ENCODE results near the gene SCTR.
A peak's percentile ranks its signal among the peaks of the same experiment; 100 is the strongest.

Gene SCTR

DNA sequence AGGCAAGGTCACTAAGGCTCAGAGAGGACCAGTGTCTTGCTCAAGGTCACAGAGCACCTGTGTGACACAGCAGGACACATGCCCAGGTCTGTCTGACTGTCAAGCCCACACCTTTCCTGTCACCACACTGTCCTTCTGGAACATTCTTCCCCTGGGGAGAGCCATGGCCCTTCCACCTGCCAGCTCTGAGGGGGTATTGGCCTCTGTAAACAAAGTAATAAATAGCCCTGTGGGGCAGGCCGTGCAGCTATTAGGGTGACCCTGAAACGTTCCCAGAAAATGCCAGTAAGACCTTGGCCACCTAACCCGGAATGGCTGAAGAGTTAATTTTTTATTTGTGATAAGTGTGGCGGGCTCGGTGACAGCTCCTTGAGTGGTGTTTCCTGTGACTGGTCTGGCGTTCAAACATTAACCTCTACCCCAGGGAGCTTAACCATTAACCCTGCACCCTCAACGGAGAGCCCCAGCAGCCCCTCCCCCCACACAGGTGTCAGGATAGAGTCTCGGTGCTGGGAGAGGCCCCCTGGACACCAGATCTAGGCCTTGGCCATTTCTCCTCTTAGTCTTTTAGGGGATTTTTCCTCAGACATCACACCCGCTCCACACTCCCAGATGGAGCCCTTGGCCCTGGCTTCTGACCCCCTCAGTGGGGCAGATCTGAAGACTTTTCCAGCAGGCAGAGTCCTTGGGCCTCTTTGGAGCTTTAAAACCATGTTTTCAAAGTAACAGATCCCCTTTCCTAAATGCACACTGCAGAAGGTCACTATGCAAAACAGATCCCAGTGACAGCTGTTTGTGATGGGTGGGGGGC lies 36.6 kb downstream of the SCTR start:
- DNase-seq (ENCODE audit: low spot score) = no peak

DNA sequence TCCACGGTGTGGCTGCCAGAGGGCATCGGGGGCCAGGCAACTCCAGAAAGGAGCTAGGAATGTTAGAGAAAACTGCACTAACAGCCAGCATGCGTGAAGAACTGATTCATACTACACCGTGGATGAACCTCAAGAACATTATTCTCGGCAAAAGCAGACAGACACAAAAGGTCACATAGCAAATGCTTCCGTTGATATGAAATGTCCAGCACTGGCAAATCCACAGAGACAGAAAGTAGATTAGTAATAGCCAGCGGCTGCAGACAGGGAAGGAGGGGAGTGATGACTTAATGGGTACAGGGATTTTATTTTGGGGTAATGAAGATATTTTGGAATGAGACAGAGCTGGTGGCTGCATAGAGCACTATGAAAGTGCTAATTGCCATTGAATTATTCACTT lies 37.4 kb downstream of the SCTR start:
- DNase-seq (ENCODE audit: low spot score) = no peak

DNA sequence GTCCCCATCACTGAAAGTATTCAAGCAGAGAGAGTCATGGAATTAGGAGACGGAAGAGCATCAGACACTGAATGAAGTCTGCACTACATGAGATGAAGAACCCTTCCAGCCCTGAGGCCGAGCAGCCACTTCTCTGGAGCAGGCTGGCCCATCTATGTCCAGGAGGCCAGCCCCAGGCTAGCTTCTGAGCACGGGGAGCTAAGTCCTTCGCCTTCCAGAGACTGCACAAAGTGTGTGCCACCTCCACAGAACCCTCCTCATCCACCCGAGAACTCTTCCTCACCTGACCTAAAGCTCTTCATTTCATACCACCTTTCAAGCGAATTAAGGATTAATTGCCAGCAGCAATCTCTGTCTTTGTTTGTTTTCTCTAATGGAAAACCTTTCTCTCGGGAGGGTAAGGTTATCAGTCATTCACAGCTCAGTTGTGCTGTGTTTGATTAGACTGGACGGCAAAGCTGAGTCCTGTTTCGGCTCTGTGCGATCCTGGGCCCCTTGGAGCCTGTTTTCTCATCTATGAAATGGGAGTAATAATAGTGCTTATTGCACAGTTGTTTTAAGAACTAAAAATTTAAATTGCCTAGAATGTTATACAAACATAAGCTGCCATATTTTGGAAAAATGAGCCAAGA lies 38.0 kb downstream of the SCTR start:
- DNase-seq (ENCODE audit: low spot score) = no peak

DNA sequence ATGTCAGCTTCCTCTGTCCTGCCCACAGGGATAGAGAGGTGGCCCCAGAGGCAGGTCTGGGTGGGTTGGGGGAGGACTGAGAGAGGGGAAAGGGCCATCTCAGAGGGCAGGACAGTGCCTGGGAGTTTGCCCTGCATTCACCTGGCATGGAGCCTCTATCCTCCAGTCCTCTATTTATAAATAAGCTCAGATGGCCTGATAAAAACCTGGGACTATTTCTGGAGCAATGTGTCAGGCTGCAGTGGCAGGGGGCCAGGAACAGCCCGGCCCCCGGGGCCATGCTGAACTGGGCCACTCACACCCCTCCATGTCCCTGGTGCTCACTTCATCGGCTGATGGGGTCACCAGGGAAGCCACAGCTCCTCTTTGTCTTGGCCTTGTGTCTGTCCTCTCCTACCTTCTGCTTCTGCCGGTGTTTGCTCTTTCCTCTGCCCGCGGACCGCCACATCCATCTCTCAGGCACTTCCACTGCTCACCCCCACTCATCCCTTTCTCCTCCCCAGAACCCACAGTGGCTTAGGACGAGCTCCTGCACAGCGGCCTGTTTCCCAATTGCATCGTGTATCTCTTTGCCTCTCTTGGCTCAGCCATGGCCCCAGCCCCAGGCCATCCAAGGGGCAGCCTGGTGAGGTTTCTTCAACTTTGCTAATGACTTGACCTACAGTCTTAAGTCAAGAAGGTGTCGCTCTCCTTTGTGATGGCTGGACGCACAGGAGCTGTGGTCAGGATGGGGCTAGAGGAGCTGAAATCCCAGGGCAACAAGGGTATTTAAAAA lies 38.8 kb downstream of the SCTR start:
- DNase-seq (ENCODE audit: low spot score) = no peak

DNA sequence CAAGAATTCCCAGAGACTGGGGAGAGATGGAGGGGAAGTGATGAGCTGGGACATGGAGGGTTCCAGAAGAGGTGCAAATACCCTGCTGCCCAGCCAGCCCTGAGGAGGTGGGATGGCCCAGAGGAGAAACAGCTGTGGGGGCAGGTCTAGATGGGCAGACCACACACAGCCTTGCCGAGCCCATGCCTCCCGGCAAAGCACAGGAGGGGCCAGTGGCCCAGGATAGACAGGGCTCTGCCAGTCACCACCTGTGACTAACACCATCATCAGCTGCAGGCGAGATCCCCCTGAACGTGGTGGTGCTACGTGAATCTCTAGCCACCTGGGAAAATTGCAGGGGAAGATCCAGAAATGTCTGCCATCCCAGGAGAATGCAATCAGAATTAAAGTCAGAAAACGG lies 39.4 kb downstream of the SCTR start:
- no peak for DNase-seq (ENCODE audit: low spot score)

DNA sequence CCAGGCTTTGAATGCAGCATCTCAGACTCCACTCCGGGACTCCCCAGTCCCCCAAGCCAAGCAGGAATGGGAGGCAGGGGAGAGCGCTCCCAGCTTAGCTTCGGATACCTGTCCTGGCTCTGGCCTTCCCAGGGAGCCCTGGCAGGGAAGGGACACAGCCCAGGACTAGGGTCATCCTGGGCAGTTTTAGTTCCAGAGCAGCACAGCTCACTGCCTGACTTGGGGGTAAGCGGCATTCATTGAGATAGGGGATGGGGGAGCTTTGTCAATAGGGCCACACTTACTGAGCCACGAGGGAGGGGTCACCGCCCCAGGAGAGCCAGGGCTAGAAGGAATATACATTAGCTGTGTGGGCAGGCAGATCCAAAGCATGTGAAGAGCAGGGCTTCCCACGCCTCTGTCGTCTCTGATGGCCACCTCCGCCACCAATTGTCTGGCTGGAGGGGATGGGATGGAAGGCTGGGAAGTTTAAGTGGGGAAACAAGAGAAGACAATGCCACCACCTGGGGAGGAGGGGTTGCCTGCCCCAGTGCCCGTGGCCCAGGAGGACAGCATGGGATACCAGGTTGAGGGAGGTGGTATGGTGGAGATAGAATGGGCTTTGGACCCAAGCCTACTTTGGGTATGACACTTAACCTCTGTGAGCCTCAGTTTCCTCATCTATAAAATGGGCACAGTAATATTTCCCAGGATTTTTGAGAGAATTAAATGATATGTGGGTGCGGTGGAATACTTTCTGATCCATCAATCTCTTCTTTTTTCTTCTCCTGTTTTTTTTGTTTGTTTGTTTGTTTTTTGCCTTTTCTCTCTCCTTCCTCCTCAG lies 40.2 kb downstream of the SCTR start:
- no peak for DNase-seq (ENCODE audit: low spot score)

DNA sequence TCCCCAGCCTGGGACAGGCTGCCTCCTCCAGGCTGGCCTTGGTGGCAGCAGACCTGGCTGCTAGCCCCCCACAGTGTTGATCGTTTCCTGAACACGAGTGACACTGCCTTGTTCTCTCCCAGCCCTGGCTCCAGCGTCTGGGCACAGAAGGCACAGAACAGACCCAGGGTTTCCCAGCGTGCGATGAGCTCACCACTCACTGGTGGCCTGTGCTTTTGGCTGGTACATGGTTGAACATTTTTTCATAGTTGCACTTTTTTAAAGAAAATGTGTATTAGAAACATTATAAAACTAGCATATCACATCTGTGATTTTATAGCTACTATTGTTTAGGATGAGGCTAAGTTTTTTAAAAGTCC lies 40.9 kb downstream of the SCTR start:
- DNase-seq (ENCODE audit: low spot score) = no peak

DNA sequence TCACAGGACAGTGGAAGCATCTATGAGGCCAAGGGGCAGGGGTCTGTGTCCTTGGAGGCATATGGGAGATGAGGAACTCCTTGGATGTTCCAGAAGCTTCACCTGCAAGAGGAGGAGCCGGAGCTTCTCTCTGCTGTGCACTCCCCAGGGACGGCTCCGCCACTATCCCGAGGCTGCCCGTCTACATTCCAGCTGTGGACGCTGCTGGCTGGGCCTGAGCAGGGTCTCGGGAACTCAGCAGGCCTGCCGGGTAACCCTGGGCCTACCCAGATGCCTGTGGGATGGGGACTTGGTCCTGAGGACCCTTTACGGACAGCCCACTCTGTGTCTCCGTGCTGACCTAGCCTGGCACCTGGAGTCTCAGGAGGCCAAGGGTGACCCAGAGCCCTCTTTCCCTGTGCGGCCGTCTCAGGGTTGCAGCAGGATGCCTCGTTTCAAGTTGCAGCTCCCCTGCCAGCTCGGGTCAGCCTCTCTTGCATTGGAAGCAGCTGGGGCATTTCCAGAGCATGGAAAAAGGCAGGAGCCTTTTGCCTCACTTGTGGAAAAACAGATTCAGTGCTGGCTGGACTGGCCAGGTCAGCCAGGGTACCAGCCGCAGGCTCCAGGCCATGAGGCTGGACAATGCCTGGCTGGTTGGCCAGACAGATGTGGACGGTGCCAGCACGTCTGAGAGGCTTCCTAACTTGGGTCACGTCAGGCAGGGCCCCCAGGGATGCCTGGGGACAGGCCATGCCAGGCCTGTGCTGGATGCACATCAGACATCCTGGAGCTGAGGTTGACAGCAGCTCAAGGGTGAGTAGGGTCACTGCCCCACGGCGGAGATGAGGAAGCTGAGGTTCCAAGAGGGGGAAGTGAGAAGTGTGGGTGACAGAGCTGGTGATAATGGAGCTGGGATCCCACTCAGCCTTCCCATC lies 41.5 kb downstream of the SCTR start:
- peak; percentile 7 for DNase-seq (ENCODE audit: low spot score)

DNA sequence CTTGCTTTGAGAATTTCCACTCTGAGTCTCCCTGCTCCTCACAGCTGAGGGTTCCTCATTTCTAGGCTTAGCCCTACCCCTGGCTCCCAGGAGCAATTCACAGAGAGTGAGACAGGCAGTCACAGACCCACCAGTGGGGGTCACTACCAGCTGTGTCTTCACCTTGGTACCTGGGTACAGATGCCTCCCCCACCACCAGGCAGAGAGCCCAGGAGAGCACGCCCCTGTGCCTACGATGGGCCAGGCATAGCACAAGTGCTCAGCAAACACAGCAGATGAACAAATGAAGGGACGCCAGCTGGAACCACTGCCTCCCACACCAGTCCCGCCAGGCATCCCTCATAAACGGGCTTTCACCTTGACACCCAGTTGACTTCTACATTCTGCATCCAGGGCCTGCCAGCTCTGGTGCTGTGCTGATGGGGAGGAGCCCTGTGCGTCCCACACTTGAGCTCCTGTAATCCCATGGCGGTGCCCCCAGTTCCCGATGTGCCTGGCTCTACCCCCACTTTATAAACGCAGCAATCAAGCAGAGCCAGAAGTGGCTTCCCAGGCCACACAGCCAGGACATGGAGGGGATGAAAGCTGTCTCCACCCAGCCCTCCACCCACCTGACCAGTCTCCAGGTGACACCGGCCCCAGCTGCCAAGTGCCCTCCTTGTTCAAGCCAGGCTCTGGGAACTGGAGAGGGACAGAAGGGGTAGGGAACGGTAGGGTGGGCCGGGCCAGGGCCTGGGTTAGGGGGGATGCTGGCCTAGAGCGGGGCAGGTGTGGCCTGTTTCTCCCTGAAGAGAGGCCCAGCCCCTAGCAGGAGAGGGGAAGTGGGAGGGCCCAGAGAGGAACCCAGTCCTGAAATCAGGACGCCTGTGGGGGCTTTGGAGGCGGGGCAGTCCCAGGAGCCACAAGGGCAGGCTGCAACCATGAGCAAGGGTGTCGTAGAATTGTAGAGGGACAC lies 42.5 kb downstream of the SCTR start:
- DNase-seq (ENCODE audit: low spot score) = no peak

DNA sequence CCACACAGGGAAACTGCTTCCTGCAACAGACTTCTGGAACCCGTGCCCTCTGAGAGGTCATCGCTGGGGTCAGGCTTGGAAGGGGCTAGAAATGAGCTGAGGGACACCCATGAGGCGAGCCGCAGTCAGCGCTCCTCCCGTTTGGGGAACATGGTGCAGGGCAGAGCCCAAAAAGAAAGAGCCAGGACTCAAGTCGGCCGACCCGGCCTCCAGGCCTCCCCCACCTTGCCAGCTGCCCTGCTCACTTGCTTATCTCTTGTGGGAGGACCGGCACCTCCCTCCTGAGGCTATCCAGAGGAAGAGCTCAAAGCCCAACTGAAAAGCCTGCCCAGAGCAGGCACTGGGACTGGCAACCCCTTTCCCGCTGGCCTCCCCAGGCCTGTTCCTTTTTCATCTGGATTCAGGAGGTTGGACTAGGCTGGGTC lies 43.6 kb downstream of the SCTR start:
- no peak for DNase-seq (ENCODE audit: low spot score)

DNA sequence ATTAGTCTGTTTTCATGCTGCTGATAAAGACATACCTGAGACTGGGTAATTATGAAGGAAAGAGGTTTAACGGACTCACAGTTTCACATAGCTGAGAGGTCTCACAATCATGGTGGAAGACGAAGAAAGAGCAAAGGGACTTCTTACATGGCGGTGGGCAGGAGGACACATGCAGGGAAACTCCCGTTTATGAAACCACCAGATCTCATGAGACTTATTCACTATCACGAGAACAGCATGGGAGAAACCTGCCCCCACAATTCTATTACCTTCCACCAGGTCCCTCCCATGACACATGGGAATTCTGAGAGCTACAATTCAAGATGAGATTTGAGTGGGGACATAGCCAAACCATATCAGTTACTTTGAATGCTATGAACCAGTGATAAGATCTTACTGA lies 44.1 kb downstream of the SCTR start:
- no peak for DNase-seq (ENCODE audit: low spot score)

DNA sequence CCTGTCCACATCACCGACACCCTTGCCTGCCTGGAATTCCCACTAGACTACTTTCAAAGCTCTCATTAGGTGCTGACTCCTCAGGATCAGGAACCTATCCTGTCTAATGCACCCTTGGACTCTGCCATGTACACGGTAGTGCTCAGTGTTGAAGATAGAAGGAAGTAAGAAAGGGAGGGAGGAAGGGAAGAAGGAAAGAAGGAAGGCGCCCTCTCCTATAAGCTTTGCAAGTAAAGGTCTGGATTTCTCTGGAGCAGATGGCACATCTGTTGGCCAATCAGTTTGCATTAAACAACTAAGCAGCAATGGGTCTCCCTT lies 45.3 kb downstream of the SCTR start:
- no peak for DNase-seq (ENCODE audit: low spot score)

DNA sequence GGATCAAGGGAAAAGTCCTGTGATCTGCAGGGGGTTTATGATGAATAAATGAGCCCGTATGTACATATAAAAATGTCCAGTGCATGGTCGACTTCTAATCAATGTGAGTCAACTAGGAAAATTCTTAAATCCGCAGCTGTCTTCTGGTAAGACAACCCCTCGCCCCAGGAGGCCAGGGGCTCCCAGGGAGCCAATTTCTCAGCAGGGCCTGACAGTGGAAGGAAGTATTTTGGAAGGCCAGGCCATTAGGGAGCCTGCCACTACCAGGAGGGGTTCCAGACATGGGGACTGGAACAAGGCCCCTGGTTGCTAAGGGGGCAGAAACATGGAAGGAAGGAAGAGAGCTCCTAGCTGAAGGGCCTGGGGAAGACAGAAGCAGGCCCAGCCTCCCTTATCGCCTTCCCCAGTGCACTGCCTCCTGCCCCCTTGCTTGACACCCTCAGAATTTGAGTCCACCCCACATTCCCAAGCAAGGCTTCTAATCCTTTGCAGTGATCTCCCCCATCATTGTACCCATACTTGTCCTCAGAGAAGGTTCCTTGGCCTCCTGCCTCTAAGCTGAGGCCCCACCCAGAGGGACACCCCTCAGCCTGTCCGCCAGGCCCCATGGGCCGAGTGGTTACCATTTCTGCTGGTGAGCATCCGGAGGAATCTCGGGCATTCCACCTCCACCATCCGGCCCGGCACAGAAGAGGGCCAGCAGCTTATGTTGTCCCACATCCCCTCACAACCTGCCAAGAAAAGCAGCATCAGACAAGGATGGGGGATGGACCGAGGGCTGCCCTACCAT lies 45.9 kb downstream of the SCTR start:
- no peak for DNase-seq (ENCODE audit: low spot score)

DNA sequence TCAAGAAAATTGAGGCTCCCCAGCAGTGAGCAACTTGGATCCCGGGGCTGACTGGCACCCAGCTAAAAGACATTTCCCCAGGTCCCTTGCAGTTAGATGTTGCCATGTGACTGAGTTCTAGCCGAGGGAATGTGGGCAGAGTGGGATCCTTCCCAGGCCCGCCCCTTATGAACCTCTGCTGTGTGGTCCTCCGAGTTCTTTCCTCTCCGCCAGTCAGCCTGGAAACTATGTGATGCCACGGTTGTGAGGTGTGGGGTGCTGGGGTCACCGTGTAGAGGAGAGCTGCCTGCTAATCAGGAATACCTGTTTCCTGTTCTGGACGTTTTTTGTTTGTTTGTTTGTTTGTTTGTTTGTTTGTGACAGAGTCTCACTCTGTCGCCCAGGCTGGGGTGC lies 47.2 kb downstream of the SCTR start:
- DNase-seq (ENCODE audit: low spot score) = no peak

DNA sequence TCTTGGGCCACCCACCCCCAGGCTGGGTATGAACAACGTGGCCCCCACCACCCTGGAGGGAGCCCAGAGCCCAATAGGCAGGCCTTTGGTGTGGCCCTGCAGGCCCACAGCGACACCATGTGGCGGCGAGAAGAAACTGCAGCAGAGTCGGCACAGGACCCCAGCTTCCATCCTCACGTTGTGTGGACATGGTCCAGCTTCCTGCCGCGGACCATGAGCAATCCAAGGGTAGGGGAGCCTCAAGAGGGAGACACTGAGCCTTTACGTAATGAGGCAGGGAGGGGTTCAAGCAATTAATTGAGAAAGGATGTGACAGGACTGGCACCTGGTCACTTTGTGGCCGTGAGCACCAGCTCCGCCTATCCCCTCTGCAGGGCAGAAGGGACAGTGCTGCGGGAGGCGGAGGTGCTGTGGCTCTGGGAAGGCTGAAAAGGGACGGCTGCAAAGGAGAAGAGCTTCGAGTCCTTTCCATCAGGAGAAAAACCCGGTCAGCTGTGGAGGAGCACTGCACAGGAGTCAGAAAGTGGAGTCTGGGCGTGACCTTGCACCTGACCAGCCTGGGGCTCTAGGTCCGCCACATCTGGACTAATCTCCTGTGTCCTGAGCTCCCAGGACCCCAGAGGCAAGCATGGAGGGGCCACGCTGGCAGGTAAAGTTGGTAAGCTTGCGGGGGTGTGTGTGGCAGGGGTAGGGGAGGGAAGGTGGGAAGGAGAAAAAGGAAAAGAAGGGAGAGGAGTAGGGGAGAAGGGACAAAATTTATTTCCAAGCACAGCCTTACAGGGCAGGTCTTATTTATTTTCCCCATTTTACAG lies 47.8 kb downstream of the SCTR start:
- DNase-seq (ENCODE audit: low spot score) = peak; percentile 35

DNA sequence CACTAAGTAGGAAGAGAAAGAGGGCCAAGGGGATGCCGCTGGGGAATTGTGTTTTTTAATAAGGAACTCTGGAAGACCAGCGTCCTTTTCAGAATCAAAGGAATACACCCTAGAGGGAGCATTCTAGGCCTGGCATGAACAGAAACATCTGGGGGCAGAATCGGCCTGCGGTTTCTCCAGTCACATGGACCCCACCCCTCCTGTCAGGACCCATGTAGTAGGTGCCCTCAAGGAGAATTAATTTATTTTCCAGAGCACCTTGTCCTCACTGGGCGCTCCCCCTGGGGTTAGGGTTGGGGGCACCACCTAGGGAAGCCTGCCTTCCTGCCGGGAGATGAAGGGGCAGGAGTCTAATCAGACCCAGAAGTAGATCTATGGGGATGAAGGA lies 48.4 kb downstream of the SCTR start:
- DNase-seq (ENCODE audit: low spot score) = no peak

DNA sequence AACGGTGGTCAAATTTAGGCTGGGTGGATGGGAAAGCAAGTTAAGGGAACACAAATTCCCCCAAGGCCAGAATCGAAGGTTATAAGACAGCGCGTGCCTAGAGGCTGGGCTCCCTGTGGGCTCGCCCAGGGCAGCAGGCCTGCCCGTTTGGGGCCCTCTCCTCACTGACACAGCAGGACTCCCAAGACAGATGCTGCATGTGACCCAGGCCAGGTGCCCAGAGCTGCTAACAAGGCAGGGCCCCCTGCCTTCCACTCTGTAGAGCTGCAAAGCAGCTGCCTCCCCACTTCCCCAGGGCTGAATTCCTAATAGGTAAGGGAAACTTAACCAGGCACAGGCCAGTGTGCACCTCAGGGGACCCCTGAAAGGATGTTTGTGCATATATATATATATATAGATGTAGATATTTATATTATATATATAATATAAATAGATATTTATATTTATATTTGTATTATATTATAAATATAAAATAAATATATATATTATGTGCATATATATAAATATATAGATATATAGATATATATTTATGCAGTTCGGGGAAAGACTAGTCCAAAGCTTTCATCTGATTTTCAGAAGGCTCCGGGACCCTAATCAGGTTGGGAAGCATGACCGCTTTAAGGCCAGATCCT lies 48.9 kb downstream of the SCTR start:
- no peak for DNase-seq (ENCODE audit: low spot score)

Measured in pons (tissue), 1 donor.